Endothelial cell of umbilical vein (primary cell): ENCODE data around the gene GPR160.

ENCODE experiments used
- GATA2 ChIP-seq: IDR thresholded peaks from 2 replicates; pipeline ENCODE4 v1.7.0; 2011; ENCODE audit warnings: low read depth, mild to moderate bottlenecking, moderate library complexity, mixed read lengths, low read length; ENCODE audit not compliant: insufficient read length, insufficient read depth
- POLR2AphosphoS5 ChIP-seq: IDR thresholded peaks from 2 replicates; pipeline ENCODE4 v1.6.1; 2012; ENCODE audit warnings: low read depth, mild to moderate bottlenecking, control low read depth, low read length, moderate library complexity; ENCODE audit not compliant: insufficient read depth
- TF ChIP-seq, protein P1 (sequence below), 2 donors: IDR thresholded peaks; 1 replicate in 1 of 2; 2 replicates in 1 of 2; pipeline ENCODE4 v1.5.1; 2011; ENCODE audit warnings: low read length in 2 of 2, mild to moderate bottlenecking in 2 of 2, moderate library complexity in 2 of 2, control low read depth in 1 of 2, inconsistent platforms in 1 of 2, low read depth in 1 of 2; ENCODE audit not compliant: insufficient read depth in 1 of 2; ENCODE audit errors: extremely low read depth in 1 of 2

DNA sequence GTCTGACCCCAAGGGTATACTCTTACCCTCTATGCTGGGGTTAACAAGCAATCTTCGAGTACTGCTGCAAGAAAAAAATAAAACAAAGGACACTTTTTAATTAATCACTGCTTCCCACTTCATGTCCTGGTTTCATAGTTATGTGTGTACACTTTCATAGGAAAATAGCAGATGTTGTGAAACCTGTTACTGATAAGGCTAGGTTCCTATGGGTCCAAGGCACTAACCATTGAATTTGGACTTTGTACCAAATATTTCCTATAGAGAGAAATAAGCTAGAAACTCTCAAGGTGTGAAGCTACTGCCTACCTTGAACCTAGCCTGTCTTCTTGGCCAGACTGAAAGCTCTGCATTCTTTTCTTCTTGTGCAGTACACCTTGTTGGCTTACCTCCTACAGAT, 14.6 kb upstream of the GPR160 start:
- TF ChIP-seq, protein P1, sequence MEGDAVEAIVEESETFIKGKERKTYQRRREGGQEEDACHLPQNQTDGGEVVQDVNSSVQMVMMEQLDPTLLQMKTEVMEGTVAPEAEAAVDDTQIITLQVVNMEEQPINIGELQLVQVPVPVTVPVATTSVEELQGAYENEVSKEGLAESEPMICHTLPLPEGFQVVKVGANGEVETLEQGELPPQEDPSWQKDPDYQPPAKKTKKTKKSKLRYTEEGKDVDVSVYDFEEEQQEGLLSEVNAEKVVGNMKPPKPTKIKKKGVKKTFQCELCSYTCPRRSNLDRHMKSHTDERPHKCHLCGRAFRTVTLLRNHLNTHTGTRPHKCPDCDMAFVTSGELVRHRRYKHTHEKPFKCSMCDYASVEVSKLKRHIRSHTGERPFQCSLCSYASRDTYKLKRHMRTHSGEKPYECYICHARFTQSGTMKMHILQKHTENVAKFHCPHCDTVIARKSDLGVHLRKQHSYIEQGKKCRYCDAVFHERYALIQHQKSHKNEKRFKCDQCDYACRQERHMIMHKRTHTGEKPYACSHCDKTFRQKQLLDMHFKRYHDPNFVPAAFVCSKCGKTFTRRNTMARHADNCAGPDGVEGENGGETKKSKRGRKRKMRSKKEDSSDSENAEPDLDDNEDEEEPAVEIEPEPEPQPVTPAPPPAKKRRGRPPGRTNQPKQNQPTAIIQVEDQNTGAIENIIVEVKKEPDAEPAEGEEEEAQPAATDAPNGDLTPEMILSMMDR (IDR thresholded peaks at IDR 0.05; ENCODE audit: extremely low read depth in 1 of 2, insufficient read depth in 1 of 2, low read depth in 1 of 2, low read length in 2 of 2): no peak
- TF ChIP-seq GATA2: no peak
- TF ChIP-seq POLR2AphosphoS5: no peak
